RWPE1 (cell line): ENCODE data around the gene ADSL.

Source experiments
- CTCF ChIA-PET: fragments of 350-600 bp; sonication (Branson Sonifier 250); formaldehyde crosslinking; extraction: SDS; loops from one replicate; lab custom pipeline; 2021; lab: Yijun Ruan, JAX
- POLR2A ChIA-PET: fragments of 400-600 bp; formaldehyde crosslinking; extraction: SDS; loops from one replicate; lab custom pipeline; 2020; ENCODE audit warnings: antibody characterized with exemption; ENCODE audit not compliant: low non-redundant PET; lab: Yijun Ruan, JAX
- DNase-seq: peaks from one replicate; pipeline ENCODE4 v3.0.0; 2012; ENCODE audit warnings: low spot score
- H3K27ac ChIP-seq: fragments of 450-650 bp; 2 replicates; pipeline ENCODE4 v1.5.1; 2017
- CTCF ChIP-seq: fragments of 450-650 bp; conservative IDR thresholded peaks from 2 replicates; pipeline ENCODE4 v1.5.1; 2017; ENCODE audit warnings: low read depth, mild to moderate bottlenecking

The ADSL gene

GRCh38 chr22:40361100-40361499, 14.8 kb downstream of the ADSL start:
- ChIA-PET CTCF (no interaction called here), POLR2A (no interaction called here)
- no peak overlapping the region for H3K27ac ChIP-seq
- no peak for TF ChIP-seq CTCF
- no peak for DNase-seq

- ChIA-PET CTCF (no interaction called here), POLR2A (no interaction called here)
- no peak for DNase-seq
- no peak for TF ChIP-seq CTCF
- no peak overlapping the region for H3K27ac ChIP-seq
These were observed 16.8 kb downstream of the ADSL start for GRCh38 chr22:40363059-40363458.

DNA sequence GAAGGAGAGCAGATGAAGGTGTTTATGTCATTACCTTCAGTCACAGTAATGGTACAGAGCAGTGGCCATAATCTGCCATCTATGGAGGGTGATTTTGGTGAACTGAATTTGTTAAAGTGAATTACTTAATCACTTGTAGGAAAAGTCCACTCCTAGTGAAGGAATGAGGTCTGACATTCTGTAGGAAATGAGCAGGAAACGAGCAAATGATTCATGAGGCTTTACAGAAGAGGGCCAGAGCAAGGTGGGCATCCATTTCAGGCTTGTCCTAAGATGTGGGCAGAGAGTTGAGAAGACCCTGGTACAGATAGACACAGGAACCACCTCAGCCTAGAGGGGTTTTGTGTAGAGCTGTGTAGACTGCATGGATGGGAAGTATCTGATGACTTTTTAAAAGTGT, 18.1 kb downstream of the ADSL start:
- ChIA-PET POLR2A (no interaction called here), CTCF (no interaction called here)
- TF ChIP-seq CTCF: no peak
- no peak overlapping the region for H3K27ac ChIP-seq
- no peak for DNase-seq

DNA sequence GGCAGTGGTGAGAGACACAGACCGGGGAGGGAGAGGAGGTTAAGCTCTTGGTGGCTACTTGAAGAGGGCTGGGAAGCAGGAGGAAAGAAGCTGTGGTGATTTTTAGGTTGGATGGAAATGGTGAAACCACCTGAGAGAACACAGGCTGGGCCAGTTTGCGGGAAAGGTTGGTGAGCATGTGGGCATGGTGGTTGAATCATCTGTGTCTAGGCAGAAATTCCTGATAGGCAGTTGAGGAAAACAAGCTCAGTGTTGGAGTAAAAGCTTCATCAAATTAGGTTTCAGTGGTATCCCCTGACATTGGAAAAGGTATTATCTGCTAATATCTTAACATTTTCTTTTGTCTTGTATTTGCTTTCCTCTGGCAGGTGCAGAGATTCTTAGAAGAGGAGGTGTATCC, 19.8 kb downstream of the ADSL start:
- POLR2A ChIA-PET: no interaction called here
- CTCF ChIA-PET: interaction anchor here (0.7 kb wide), 1 partner anchor 280 kb away, joined by 3 read pairs; no protein-coding TSS in a partner anchor
- DNase-seq: no peak
- H3K27ac ChIP-seq: no peak overlapping the region
- TF ChIP-seq CTCF: no peak

DNA sequence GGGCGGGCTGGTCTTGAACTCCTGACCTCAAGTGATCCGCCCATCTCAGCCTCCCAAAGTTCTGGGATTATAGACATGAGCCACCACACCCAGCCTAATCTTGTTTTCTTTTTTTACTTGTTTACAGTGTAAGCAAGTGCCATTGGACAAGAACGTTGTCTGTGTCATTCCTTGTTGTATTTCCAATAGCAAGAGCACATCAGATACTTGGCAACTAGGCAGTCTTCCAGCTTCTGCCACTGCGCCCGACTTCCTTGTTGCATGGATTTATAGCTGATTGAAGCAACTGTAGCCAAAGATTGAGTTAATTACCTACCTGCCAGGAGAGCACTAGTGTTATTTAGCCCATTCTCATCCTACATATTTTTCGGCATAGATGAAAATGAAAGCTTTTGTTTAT, 21.0 kb downstream of the ADSL start:
- CTCF ChIA-PET: no interaction called here
- H3K27ac ChIP-seq: no peak overlapping the region
- no peak for DNase-seq
- POLR2A ChIA-PET: no interaction called here
- TF ChIP-seq CTCF: no peak

DNA sequence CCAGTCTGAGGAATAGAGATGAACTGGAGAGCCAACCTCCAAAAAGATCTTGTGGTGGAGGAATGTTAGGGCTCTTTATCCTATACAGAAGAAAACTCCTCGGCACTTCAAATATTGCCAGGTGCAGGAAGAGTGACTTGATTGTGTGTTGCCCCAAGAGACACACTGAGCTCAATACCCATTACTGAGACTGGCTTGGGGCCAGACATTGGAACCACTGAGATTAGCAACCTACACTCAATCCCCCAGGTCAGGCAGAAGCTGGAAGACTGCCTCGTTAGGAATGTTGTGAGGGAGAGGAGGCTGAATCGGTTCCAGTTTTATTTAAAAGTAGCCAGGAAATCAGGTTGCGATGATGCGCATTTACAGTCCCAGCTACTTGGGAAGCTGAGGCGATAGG, 21.7 kb downstream of the ADSL start:
- TF ChIP-seq CTCF: no peak
- DNase-seq: no peak
- ChIA-PET CTCF (no interaction called here), POLR2A (no interaction called here)
- H3K27ac ChIP-seq: peak overlapping the region; percentile 44

DNA sequence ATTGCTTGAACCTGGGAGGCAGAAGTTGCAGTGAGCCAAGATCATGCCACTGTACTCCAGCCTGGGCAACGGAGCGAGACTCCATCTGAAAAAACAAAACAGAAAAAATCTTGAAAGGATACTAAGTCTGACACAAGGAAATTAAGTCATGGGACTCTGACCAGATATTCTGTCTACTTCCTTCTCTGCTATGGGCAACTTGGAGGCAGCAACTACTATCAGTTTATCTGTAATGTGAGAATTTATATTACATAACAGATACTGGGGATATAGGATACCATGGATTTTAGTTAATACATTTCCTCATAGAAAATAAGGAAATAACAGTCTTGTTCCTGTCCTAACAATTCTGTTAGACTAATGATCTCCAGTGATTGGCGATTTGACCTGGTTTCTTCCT, 22.5 kb downstream of the ADSL start:
- H3K27ac ChIP-seq: peak overlapping the region; percentile 44
- no peak for TF ChIP-seq CTCF
- DNase-seq: no peak
- POLR2A ChIA-PET: no interaction called here
- CTCF ChIA-PET: no interaction called here
